NB4 (cell line): Measurements from ENCODE around the gene DENND4C.

Source experiments
- DNase-seq: peaks from one replicate; pipeline ENCODE4 v3.0.0; 2010; ENCODE audit warnings: low read depth
- H3K4me3 ChIP-seq: one replicate; pipeline ENCODE4 v1.5.1; 2011; ENCODE audit warnings: mild to moderate bottlenecking, low read depth, low read length, moderate library complexity
- MAX ChIP-seq: IDR thresholded peaks from 2 replicates; pipeline ENCODE4 v1.6.1; 2011; ENCODE audit warnings: low read depth, low read length
- MYC ChIP-seq: IDR thresholded peaks from 2 replicates; pipeline ENCODE4 v1.6.1; 2011; ENCODE audit warnings: low read depth, low read length
- POLR2A ChIP-seq: IDR thresholded peaks from 2 replicates; pipeline ENCODE4 v1.6.1; 2011; ENCODE audit warnings: mild to moderate bottlenecking; ENCODE audit not compliant: insufficient read length; ENCODE audit errors: extremely low read depth
- TF ChIP-seq, protein P1 (sequence below): IDR thresholded peaks from one replicate; pipeline ENCODE4 v1.5.1; 2012; ENCODE audit warnings: low read depth, low read length

DENND4C gene

DNA sequence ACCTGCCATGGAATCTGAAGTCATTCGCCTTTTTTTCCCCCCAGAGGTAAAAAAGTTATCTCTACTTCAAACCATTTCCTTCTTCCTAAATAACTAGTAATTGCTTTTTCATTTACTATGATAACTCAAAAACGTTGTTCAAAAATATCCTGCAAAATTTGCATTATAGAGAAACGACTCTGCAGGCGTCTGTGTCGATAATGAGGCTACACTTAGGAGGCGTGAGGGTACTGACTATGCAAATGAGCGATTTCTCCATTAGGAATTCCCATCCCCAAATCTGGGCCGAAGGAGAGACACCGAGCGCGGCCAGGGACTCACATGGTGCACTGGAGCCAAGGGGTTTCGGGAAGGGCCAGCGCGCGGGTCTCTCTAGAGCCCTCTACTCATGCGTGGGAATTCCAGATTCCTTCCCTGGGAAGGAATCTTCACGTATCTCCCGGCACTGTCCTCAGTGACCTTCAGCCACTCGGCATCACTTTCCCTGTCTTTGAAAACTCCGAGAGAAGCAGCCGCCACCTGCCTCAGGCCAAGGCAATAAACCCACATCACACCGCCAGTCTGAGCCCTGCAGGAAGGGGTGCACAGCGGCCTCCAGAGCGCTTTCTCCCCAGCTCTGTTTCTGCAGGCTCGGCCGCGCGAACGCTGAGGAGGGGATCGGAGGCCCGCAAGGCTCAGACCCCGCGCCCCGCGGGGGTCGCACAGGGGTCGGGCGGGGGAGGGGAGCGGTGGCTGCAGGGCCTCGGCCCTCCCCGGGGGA is 718 bp upstream of the DENND4C start:
- peak overlapping the region; percentile 67 for H3K4me3 ChIP-seq
- TF ChIP-seq MYC (peak; percentile 67), MAX (peak; percentile 70)
- TF ChIP-seq, protein P1, sequence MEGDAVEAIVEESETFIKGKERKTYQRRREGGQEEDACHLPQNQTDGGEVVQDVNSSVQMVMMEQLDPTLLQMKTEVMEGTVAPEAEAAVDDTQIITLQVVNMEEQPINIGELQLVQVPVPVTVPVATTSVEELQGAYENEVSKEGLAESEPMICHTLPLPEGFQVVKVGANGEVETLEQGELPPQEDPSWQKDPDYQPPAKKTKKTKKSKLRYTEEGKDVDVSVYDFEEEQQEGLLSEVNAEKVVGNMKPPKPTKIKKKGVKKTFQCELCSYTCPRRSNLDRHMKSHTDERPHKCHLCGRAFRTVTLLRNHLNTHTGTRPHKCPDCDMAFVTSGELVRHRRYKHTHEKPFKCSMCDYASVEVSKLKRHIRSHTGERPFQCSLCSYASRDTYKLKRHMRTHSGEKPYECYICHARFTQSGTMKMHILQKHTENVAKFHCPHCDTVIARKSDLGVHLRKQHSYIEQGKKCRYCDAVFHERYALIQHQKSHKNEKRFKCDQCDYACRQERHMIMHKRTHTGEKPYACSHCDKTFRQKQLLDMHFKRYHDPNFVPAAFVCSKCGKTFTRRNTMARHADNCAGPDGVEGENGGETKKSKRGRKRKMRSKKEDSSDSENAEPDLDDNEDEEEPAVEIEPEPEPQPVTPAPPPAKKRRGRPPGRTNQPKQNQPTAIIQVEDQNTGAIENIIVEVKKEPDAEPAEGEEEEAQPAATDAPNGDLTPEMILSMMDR, result no peak
- DNase-seq, result no peak

DNA sequence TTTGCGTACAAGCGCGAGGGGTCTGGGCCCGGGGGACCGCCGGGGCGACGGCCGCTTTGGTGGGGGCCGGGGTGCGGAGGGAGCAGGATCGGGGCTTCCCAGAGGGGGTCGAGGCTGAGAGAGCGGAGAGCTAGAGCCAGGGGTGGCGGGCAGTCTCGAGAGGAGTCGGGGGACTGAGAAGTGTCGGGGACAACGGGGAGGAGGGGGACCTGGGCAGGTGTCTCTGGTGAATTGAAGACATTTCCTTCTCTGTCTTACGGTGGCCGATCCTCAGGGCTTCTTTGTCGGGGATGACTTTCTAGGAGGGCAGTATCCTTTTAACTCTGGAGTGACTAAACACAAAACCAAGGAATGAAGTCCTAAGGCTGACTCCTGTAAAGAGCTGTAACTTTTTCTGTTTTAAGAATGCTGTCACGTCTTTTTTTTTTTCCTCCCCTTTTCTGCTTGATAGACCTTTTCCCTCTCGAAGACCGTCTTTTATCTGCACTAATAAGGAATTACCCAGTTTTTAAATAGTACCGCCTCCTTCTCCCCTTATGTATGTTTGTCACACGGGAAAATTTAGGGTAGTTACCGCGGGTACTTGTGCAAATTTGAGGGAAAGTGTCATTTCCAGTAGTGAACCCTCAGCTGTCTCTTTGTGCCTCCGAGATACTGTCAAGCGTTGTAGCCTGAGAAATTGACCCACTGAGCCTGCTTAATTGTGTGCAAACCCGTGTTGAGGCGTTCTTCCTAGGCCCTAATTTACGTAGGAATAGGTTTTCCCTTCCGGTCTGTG is 822 bp downstream of the DENND4C start:
- H3K4me3 ChIP-seq, result peak overlapping the region; percentile 82
- DNase-seq, result peak; percentile 58
- TF ChIP-seq MAX (peak; percentile 8; the same call in 1 of the 2 replicates), POLR2A (no peak)

- peak; percentile 44 for DNase-seq
- no peak for TF ChIP-seq MAX
- peak; percentile 20; the same call in 1 of the 2 replicates for TF ChIP-seq MYC
- peak overlapping the region; percentile 82 for H3K4me3 ChIP-seq
These were observed 1.7 kb downstream of the DENND4C start for GRCh38 chr9:19231904-19232822.

DNA sequence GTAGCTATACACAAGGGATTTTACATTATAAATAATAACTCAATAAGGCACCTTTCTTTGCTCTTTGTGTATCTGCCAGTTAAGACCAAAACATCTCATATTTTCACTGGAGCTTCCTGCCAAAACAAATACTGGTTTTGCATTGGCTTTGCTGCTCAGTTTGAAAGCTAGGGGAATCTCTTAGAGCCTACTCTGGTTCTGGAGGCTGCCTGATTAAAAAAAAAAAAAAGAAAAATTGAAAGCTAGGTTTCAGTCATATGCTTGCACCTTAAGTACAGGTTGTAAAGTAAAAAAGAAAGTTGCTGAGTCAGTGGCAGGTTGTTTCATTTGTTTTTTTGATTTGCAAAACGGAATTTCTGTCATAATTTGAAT is 2.3 kb downstream of the DENND4C start:
- H3K4me3 ChIP-seq, result peak overlapping the region; percentile 82
- DNase-seq, result peak; percentile 33
- TF ChIP-seq MYC, result no peak
- TF ChIP-seq POLR2A, result no peak
- TF ChIP-seq, protein P1, result no peak
- no peak for TF ChIP-seq MAX

DNA sequence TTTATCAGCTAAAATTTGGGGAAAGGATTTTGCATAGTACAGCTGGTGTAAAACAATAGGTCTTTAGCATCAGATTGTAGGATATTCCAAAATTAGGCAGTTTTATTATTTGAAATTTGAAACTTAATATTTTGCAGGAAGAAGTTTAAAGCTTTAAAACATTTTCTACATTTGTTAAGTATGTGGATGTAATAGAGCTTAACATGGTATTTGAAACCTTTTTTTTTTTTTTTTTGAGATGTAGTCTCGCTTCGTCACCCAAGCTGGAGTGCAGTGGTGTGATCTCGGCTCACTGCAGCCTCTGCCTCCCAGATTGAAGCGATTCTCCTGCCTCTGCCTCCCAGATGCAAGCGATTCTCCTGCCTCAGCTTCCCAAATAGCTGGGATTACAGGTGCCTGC is 2.9 kb downstream of the DENND4C start:
- H3K4me3 ChIP-seq, result peak overlapping the region; percentile 82
- no peak for DNase-seq

More for the DNA sequence above, 2.9 kb downstream of the DENND4C start:
- no peak for TF ChIP-seq POLR2A
- no peak for TF ChIP-seq MYC
- TF ChIP-seq, protein P1, result no peak
- no peak for TF ChIP-seq MAX
